HPDE6-E6E7 (cell line): ENCODE measurements around the gene OTOG.
A peak's percentile ranks its signal among the peaks of the same experiment; 100 is the strongest.

Experiments
- DNase-seq: peaks from one replicate; pipeline ENCODE4 v3.0.0; 2011; ENCODE audit warnings: missing footprints; ENCODE audit errors: extremely low spot score

OTOG gene

DNA sequence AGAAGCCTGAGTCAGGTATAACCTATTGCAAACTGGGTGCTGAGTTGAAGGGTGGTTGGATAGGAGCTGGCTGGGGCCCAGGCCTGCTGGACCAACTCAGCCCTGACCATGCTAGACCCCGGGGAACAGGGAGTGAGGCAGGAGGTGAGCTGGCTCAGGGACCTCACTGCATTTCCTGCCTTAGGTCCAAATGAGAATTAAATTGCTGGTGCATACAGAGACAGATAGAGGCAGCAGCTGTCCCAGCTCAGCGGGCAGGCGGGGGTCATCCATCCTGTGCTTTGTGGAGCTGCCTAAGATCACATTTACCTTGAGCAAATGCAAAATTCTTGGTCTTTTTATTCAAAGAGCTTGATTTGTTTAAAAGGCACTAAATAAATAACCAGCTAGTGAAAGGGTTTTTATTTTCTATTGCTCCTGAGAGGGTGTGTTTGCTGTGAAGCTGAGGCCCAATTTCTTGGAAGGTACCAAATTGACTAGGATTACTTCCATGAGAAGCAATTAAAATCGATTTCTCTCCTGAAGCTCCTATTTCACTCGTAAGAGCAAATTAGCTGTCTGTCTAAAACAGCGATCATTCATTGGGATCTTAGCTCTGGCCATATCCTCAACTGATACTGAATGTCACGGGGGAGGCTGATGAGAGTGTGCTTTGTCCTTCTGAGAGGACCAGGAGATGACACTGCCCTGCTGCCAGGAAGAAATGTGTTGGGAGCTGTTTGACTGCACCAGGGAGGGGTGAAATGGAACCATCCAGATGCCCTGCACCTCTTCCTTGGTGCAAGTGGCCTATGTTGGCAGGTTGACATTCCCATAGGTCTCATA lies 27.8 kb upstream of the OTOG start:
- DNase-seq: no peak

DNA sequence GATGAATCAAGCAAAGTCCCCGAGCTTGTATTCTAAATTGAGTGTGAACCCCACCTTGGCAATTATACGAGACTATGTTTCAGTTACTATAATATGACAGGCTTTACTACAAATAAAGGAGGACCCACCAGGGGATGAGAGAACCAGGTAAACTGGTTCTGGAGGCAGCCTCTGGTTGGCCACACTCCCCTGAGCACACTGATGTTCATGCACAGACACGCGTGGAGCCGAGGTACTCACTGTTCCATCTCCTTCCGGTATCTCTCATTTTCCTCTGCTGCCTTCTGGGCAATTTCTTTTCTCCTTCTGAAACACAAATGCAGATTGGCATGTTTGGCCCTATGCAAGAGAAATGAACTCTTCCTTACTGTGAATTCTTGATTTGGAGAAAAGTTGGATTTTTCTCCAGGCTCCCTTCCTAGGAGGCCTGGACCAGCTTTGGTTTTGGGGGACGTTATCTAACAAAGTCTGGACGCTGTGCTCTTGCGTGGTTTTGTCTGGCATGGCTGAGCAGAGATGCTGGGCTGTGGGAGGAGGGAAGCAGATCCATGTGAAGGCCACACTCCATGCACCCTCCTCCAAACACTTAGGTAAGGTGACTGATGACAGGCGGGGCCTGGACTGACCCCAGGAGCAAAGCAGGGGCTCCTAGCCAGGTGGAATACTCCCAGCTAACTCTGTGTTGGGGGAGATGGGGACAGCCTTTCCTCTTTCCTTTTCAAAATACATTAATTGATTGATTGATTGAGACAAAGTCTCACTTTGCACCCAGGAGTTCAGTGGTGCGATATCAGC lies 25.8 kb upstream of the OTOG start:
- no peak for DNase-seq

DNA sequence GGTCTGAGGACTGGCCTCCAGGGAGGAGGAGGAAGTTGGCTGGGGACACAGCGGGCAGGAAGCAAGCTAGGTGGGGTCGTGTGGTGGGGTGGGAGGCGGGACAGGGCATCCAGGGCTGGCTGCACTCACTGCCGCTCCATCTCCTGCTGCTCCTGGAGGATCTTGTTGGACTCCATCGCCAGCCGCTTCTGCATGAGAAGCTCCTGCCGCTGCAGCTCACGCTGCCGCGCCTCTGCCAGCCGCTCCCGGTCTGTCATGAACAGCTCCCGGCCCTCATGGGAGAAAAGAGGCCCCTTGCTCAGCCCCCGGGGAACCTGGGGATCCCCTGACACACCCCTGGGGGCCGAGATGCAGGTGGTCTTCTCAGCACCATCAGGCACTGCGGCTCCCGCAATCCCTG lies 24.4 kb upstream of the OTOG start:
- no peak for DNase-seq

DNA sequence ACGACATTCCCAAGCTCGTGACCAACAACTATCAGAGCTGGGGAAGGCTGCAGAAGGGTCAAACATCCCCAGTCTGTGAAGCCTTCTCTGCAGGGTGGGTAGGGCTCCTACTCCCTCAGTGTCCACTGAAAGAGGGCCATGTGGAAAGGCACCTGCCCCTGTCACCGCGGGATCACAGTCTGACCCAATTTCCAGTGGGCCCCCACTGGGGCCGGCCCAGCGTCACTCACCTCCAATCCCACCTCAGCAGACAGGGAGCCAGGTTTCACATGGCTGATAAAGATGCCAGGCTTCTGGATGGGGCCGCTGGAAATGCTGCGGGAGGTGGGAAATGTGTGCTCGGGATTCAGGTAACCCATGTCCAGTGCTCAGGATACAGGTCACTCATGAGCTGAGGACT lies 22.8 kb upstream of the OTOG start:
- no peak for DNase-seq

DNA sequence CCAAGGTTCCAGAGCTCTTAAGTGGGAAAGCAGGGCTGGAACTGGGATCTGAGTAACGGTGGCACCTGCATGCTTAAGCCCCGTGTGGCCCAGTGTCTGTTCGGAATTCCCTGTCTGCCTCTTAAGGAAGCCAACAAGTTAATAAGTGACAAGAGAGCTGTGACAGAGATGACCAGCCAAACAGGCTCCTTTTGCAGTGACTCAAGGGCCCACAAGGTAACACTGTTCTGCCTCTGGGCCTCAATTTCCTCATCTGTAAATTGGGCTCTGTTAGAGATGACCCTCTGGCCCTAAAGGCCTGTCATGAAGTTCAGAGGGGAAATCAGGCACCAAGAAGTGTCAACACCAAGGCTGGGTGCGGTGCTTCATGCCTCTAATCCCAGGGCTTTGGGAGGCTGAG lies 21.5 kb upstream of the OTOG start:
- DNase-seq: no peak

DNA sequence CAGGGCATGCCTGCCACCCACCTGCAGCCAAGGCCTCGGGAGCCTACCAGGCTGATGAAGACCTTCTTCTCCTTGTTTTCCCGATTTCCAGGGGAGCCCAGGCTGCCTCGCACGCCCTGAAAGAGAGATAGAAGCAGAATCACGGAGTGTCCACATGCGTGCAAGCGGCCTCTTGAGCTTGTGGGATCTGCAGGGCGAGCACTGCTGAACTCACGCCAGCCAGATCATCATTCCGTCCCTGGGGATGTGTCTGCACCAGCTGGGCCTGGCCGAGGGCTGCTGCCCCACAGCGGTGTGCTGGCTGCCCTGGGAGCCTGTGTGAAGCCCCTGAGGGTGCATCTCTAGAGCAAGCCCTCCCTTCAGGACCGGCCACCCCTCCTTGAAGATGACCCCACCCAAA lies 20.7 kb upstream of the OTOG start:
- DNase-seq: no peak

DNA sequence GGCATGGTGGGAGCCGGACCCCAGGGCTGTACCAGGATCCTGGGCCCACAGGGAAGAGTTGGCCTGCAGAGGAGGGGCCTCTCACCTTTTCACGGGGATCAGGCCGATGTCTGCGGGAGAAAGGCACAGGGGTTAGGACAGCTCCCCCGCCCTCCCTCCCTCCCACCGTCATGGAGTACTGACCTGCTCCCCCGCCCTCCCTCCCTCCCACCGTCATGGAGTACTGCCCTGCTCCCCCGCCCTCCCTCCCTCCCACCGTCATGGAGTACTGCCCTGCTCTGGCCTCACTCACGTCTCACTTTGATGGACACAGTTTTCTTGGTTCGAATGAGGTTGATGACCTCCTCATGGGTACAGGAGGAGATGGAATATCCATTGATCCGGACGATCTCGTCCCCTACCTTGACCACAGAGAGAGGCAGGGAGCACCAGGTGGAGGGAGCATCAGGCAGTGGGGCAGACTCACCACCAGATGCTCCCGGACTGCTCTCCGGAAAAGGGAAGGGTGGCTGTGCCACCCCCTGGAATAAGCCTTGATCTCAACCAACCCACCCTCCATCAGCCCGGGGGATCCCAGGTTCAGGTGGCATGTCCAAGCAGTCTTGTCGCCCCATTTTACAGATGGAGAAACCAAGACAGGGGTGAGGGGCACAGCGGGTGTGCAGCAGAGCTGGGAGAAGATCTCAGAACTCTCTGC lies 20.0 kb upstream of the OTOG start:
- DNase-seq: no peak

DNA sequence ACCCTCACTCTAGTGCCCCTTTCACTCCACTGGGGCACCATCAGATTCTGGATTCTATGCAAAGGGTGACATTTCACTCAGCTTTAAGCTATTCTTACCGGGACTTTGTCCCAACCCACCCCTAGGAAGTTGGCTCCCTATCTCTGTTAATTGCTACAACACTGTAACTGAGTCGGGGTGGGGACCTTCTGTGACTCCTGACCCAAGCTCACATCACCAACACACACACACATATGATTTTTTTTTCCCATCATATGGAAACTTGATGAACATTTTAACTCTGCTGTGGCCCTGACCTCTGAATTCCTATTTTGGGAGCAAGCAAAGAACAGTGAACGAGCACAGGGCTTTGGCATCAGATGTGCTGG lies 19.4 kb upstream of the OTOG start:
- no peak for DNase-seq

DNA sequence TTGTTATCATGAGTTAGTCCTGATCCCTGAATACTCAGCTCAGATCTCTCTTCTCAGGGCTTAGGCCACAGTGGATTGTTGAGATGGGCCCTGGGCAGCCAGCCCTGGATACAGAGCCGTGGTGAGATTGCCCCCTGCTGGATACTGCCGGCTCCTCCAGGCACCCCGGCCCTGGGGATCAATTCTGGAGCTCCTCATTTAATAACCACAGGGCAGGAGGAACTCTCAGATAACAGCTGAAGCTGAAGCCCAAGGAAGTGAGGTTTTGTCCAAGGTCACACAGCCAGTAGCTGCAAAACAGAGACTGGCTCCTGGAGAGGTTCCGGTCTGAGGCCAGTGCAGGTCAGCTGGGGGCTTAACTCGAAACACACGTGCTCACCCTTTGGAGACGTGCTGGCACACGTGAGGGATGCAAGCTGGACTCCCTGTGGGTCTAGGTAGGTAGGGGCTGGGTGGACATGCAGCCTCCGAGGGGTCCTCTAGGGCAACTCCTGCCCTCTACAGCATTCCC lies 18.8 kb upstream of the OTOG start:
- DNase-seq: peak; percentile 26

DNA sequence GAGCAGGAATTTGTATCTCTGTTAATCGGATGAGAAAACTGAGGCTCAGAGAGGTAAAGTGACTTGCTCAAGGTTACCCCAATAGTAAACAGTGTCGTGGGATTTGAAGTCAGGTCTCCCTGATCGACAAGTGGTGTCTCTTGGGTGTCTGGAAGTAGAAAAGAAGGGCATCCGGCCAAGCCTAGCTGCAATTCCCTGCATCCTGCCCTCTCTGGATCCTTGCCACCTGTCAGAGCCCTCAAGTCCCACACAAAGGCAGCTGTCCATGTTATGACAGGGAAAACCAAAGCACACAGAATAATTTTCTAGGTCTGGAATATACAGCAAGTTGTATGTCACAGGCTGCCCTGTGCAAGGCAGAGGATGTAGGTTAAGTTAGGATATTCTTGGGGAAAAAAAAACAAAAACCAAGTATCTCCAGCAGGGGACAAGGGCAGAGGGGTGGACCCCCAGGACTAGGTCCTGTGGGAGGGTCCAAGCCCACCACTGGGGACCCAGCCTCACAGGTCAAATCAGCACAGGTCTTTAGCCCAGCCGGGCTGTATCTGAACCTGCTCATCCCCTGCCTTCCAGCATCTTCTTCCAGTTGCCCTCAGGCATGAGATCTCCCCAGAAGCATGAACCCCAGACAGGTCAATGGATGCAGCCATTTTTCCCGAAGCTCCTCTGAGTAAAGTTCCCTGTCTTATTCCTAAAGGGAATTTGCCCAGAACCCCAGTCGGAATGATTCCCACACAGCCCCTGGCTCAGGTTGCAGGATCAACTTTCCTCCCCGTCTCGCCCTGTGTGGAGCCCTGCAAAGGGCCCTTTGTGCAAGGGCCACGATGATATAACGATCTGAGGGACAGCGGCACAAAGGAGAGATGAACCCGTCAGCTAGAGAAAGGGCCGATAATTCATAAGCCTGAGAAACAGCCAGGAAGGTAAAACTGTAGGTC lies 17.9 kb upstream of the OTOG start:
- DNase-seq: no peak

DNA sequence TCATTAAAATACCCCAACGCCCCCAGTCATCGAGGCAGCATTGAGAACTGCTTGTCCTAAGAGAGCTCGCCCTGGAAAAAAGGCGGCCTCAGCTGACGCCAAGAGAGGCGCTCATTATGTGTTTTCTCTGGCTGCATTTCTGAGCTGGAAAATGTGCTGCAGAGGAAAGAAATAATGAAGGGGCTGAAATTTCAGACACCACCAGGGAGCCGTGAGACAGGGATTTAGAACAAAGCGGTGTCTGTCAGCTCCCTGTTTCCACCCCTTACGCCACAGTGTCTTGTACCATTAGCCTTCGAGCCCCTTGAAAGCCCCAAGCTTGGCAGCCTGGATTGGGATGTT lies 17.2 kb upstream of the OTOG start:
- DNase-seq: no peak

DNA sequence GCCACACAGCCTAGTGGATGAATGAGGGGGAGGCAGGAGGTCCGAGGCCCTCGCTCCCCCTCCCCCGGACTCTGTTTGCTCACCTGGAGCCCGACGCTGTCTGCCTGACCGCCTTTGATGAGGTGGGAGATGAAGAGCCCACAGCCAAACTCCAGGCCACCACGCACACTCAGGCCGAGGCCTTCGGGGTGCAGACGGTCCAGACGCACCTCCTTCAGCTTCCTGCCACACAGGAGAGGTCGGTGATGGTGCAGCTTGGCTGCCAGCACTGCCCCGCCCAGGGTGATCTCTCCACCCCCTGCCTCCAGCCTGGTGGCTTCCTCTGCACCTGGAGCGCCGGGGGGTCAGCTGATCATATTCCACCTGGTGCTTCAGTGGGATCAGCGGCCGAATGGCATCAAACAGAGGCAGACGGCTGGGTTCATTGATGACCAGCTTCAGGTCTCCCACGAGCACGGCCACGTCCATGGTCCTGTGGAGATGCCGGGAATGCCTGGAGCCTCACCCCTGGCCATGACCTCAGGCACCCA lies 15.9 kb upstream of the OTOG start:
- no peak for DNase-seq

DNA sequence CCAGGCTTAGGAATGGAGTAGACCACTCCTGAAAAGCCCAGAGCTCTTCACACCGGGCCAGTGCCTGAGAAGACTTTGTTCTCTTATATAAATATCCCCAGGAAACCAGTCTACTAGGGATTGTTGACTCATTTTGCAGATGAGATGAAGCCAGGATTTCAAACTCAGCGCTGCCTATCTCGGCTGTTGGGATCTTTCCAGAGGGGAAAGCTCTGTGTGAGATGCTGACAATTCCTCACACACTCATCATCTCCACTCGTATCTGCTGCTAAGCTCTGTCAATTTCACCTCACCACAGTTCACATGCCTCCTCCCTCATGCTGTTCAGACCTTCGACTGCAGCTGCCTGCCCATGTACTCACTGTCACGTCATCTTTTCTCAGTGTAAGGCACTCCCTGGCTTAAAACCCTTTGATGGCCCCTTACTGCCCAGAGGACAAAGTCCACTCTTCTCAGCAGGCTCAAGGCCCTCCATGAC lies 15.4 kb upstream of the OTOG start:
- no peak for DNase-seq

DNA sequence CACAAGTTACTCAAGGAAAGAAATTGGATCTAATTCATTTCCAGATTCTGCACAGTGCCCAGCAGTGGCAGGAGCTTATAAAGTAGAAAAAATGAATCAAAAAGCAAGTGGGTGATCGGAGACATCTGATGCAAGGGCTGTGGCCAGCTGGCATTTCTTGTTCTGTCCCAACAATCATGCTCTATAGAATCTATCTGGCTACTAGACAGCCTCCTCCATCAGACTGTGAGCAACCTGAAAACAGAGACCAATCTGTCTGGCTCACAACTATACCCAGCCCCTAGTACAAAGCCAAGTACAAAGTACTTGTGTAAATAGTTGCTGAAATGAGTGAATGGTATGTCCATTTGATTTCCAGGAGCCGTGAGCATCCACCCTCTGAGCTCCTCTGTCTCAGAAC lies 14.3 kb upstream of the OTOG start:
- DNase-seq: no peak

DNA sequence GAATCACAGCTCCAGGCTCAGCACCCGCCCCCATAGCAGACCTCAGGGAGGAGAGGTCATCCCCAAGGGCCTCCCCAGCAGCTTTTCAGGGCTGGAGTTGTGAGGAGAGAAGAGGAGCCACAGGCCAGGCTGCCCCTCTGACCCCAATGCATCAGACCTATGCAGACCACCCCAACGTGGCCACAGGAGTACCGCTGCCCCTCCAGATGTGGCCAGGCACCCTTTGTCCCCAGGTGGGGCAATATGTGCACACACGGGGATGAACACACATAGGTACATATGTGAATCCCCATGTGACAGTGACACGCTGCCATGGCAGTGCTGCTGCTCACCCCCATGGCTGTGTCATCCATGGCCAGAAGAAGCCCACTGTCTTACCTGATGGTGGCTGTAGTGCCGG lies 13.7 kb upstream of the OTOG start:
- DNase-seq: no peak

DNA sequence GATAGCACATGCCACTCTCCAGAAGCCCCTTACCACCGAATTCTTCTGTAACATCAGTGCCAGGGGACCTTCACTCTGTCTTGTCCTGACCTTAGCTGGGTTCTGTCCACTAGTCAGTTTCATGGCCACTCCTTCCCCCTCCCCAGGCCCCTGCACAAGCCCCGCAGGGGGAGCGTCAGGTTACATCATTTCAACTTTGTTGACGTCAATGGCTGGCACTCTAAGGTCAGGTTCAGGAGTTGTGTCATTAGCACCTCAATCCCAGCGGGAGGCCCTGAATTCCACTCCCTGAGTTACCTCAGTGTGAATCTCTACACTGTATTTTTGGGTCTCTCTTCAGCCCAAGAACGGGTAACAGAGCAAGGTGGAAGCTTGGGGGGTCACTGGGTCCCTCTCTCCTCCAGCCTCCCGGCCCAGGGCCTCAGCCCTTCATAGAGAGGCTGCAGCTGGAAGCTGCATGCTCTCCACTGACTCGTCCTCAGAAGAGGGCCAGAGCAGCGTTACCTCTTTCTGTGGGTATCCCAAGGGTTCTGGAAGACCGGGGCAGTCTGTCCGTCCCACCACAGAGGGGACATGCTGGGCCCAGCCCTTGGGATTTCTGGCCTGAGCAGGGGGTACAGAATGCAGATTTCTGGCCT lies 13.2 kb upstream of the OTOG start:
- no peak for DNase-seq

DNA sequence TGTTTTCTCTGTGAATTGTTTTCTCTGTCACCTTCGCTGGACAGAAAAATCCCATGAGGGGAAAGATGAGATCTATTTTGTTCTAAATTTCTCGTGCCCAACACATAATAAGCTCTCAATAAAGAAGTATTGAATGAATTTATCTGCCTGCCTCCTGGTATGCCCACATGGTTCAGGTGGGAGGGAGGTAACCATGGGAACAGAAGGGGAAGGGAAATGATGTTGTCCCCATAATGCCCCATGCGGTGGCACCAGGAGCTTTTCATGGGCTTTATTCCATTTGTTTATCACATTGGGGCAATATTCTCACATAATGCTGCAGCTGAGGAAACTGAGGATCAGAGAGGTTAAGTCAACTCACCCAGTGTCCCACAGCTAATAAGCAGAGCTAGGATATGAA lies 11.6 kb upstream of the OTOG start:
- no peak for DNase-seq

DNA sequence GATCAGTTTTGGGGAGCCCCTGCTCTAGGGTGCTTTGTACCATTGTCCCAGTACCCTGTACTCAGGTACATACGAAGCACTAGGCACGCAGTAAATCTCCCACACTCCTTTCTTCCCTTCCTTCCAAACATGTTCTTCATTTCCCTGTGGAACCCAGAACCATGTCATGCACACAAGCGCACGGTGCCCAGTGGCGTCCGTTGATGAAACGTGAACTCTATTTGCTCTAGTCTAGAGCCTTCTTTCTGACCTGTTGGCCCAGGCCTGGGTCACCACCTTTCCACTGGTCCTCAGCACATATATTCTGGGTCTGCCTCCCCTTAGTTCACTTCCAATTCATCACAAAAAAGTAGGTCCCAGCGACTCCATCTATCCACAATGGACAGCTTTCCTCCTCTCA lies 9.8 kb upstream of the OTOG start:
- DNase-seq: no peak

DNA sequence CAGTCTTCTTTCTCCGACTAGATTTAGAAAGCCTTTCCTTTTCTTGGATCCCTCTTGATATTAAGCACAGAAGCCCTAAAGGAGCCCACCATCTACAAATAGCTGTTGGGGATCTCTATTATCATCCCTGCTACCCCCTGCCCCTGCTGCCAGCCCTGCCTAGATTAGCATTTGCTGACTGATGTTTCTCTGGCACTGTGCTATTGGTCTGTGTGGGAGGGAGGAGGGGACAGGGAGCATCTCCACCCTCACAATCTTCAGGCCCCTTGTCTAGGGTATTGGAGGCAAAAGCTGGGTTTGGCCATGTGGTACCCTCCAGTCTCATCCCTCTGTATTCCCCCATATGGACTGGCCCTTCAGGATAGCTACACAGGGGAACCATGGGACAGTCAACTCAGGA lies 9.0 kb upstream of the OTOG start:
- no peak for DNase-seq

DNA sequence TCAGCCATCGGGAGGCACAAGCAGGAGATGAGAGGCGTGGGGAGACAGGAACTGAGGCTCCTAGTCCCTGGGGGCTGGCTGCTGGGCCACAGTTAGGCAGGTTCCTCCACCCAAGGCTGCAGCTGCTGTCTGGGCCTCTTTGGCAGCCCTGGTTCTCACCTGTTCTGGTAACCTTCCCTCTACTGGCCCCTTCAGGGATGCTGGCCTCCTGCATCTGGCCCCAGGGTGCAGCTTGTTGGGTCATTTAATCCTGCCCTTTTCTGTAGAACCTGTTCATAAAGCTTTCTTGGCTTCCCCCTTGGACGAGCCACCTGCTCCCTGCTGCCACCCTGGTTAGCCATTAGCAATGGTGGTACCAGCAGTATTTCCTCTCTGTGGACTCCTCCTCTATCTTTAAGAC lies 8.3 kb upstream of the OTOG start:
- no peak for DNase-seq

DNA sequence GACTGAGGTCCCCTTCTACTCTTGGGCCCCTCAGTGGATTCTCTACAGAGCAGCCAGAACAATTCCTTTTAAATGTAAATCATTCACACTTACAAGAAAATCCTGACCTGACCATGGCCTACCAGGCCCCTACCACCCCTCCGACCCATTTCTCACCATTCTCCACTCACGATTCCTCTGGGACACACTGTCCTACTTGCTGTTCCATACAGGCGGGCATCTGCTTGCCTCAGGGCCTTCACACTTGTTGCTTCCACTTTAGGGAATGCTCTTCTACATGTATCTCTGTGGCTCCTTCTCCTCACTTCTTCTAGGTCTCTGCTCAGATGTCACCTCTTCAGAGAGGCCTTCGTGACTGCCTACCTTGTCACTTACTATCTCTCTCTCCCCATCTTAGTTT lies 6.3 kb upstream of the OTOG start:
- DNase-seq: no peak
